GM18907 (cell line): ENCODE data around the gene MGMT.

Experiments used
- ATAC-seq: cut with Tn5 transposase; IDR thresholded peaks from one replicate; pipeline ENCODE4 v1.9.1; 2021; ENCODE audit warnings: mild to moderate bottlenecking, moderate library complexity; ENCODE audit not compliant: unreplicated experiment

MGMT gene

DNA sequence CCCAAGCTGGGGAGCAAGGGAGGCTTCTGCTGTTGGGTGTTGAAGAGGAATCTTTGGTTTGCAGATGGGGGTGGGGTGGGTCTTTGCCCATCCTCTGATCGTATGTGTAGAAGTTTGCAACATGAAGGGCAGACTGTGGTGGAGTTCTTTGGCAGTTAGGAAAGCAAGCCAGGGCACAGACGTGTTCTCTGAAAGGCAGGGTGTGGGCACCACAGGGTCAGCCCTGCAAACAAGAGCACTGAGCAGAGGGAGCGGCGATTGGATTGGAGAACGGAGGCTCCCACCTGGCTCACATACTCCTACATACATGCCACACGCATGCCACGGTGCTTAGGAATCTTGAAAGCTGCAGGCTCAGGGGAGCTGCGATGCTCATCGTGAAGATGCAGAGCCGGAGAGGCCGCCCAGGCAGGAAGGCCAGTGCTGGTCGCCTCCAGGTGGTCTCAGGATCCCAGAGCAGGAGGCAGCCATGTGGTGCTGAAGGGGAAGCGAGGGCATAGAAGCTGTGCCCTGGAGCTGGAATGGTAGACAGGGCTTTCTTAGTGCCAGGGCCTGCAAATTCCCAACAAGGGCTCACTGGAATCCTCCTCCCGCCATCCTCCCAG, 149.0 kb downstream of the MGMT start:
- no peak for ATAC-seq

DNA sequence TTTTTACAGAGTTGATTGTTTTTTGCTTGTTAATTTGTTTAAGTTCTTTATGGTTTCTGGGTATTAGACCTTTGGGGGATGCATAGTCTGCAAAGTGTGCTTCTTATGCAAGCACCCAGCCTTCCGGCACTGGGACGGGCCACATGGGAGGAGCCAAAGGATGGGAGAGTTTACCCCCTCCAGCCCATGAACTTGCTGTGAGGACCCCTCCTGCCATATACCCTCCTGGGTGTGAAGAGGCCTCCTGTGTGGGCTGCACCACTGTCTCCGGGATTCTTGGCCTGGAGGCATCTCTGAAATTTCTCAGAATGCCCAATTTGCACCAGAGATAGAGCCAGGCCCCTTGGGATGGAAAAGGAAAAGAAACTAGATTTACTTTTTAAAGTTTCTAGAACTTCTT, 150.7 kb downstream of the MGMT start:
- ATAC-seq, result no peak

DNA sequence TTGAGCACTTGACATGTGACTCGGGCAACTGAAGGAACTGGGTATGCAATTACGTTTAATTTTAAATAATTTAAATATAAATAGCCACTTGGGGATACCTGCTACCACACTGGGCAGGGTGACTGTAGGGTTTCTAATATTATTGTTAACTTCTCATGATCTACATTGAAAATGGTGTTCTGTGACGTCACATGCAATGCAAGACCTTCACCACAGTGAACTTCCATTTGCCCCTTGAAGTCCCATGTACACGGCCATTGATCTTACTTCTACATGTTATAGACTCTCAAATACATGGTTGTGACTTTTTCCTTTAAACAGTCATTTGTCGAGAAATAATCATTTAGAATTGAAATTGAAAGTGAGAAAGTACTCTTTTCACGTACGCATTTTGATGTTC, 154.0 kb downstream of the MGMT start:
- ATAC-seq, result no peak

DNA sequence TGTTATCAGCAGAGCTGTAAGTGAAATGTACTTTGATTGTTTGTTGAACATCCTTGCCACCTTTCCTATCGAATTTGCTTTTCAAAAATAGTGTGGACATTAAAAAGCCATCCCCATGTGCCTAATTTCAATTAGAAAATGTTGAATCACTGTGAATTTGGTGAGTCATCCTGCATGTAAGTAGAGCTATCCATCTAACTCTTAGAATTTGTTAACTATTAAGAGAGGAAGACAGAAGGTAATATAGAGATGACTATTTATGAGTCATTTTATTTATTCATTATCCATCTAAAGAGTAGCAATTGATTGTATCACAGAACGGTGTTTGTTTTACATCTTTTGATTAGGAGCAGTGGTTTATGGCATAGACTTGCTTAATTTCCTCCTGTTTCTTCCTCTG, 154.7 kb downstream of the MGMT start:
- no peak for ATAC-seq

DNA sequence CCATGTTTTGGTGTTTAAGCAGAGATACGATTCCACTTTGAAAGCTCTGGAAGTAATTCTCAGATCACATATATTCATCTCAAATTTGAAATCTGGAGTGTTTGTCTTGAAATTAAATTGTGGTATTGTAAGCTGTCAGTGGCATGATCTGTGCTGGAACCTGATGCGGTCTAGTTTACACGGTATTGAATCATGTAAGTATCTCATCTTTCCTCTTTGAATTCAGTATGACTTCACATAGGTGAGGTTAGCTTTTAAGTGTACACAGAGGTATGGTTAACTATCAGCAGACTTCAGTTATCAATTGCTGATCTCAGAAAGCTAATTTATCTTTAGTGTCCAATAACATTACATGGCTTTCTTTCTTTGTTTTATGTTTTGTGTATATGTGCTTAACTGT, 155.2 kb downstream of the MGMT start:
- no peak for ATAC-seq

DNA sequence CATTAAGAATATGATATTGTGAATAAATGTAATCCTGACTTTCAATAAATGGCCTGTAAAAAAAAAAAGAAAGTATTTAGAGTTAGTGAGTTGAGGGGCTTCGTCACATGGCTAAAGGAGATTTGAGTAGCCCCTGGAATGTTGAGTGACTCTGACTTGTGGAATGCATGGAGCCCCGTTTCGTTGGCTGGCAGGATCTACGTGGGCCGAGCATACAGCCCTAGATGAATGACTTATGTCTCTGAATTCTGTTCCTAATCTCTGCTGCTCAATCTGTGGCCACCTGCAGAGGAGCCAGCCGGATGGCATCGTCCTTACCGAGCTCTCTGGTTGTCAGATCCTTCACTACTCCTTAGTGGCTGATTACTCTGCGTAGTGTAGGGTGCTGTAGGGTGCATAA, 155.7 kb downstream of the MGMT start:
- no peak for ATAC-seq

DNA sequence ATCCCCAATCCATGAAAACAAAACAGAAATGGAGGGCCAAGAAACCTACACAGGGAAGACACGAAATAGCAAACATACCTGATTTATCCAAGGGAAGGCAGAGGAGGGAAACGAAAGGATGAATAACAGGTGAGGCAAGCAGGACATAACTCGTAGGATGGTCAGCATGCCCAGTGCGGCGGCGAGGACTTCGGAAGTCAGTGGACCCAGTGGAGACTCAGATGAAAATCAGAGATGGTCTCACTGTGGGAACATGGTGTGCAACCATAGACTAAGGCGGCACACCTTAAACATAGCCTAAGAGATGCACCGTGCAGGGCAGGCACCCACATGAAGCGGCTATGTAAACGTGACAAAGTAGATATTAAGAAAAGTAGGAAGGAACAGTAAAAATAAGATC, 157.5 kb downstream of the MGMT start:
- no peak for ATAC-seq

DNA sequence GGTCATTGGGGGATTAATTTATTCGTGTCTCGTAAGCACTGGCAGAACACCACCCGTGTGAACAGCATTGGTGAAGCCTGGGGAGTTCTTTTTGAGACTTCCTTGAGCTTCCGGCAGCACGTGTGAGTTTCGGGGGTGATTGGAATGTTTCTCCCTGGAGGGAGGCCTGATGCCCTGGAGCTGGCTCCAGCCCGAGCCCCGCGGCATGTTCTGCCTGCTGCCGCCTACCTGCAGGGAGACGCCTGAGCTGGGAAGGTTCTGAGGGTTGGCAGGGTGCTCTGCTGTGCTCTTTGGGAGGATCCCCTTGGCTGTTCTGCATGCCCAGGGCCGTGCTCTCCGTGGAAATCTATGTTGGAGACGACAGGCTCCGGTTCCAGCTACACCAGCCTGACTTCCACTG, 159.3 kb downstream of the MGMT start:
- ATAC-seq, result no peak

DNA sequence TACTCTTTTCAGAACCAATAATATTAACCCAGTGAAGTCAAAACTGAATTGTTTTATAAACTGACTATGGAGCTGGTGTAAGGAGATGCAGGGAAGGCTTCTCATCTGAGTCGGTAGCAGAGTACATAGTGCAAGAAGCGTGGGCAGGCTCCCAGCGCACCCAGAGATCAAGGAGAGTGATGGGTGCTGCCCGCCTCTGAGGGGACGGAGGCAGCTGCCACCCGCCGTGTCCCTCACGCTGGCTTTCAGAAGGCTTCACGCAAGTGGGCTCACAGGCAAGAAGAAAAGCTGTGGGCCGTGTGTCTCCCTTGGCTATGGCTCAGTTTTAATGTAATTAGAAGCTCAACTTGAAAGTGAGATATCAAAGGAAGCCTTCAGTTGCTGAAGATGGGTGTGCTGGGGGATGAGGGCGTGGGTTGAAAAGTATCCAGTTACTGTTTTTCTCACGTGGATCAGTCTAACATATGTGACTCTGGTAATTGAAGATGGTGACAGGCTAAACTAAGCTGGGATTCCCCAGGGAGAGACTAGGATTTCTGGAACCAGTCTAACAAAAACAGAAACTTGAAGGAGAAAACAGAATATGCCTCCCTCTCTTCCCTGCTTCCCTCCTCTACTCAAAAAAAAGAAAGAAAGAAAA, 159.9 kb downstream of the MGMT start:
- ATAC-seq, result no peak

DNA sequence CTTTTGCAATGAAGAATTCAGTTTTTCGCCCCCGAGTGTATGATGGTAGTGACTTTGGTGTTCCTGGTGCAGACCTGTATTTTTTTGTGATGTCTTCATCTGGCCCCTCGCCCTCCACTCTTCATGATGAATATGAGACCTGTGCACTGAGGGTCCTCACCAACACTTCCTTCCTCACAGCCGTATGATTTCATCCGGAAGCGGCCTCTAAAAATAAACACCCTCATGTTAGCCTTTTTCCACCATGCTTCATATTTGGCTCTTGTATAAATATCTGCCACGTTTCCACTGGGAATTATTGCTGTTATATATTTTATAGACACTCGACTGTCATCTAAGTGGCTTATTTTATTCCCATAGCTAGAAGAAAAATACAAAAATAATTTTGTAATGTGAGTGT, 160.4 kb downstream of the MGMT start:
- ATAC-seq, result no peak

DNA sequence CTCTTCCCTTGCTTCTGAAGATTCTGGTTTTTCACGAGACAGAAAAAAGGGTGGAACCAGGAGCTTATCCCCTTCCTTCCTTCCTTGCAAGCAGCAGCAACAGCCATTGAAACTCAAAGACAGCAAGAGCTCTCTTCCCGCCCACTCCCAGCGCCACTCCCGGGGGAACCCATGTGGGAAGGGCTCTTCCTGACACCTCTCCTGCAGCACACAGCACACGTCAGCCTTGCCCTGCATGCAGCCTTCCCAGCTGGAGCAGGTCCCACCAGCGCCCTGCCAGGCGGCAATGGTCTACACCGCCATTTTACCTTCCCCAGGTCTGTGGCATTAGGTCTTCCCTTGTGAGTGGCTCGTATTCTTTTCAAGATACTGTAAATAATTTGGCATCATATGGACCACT, 161.8 kb downstream of the MGMT start:
- ATAC-seq, result no peak

DNA sequence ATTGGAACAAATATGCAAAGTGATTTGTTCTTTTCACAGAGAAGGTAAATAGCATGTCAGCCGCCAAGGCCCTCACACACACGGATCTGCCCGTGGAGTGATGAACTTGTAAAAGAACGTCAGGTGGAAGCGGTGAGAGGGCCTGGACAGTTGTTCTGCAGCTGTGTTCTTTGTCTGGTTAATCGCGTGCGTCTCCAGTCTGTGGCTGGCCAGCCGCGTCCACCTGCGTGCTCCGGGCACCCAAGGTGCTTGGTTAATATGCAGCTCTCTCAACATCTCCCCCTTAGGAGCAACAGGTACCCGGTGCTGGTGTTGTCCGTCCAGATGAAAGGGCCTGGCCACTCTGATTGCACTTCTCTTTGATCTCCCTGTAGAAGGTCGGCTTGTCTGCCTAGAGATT, 162.9 kb downstream of the MGMT start:
- no peak for ATAC-seq

DNA sequence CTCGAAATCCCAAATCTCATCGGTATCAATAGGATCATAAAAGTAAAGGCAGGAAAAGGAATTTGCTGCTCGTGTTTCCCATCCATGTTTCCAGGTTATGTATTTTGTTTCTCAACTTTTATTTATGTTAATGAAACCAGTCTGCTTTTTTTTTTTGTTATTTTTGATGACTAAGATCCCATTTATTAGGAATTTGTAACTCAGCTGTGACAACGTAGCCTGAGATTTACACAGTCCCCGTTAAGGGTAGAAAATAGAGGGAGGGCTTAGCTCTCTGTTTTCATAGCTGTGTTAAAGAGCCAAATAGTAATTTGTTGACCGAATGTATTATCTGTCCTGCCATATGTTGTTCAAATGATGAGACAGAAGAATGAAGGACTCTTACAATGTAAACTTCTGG, 164.0 kb downstream of the MGMT start:
- ATAC-seq, result no peak

DNA sequence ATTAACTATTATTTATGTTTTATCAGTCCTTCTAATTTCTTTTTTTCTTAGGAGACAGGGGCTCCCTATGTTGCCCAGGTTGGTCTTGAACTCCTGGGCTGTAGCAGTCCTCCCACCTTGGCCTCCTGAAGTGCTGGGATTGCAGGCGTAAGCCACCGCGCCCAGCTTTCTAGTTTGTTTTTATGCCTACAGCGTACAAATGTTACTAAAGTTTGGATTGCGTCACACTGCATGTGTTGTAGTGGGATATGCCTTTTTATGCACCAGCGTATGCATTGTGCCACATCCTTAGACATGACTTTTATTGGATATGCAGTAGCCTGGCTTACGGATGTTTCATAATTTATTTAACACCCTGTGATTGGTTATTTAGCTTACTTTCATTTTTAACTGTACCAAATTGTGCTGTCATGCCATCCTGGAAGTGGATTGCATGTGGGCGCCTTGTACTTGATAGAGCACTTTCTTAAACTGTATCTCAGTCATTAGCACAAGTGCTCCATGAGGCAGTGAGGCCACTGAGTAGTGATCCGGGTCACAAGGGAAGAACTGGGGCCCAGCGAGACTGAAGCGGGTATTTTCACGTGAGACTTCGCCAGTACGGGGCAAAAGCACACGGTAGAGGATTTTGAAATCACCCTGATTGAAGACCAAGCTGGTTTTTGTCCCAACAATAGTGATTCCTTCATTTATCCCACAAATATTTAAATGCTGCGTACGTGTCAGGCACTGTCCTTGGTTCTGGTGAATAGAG, 165.0 kb downstream of the MGMT start:
- ATAC-seq, result no peak

DNA sequence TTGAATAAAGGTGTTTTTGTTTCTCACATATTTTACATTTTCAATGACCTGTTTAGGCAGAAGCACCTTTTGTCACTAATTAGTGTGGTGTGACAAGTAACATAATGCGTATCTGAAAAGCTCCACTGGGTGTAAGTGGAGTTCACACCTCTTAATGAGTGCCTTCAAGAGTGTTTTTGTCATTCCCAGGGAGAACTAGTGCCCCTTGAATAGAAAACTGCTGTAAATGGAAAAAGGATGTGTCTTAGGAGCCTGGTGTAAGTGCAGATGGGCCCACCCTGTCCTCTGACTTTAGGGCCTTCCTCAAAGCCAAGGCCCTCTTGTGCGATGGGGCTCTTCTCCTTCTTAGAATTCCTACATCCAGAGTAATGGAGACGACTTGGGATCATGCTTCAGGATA, 170.0 kb downstream of the MGMT start:
- no peak for ATAC-seq

DNA sequence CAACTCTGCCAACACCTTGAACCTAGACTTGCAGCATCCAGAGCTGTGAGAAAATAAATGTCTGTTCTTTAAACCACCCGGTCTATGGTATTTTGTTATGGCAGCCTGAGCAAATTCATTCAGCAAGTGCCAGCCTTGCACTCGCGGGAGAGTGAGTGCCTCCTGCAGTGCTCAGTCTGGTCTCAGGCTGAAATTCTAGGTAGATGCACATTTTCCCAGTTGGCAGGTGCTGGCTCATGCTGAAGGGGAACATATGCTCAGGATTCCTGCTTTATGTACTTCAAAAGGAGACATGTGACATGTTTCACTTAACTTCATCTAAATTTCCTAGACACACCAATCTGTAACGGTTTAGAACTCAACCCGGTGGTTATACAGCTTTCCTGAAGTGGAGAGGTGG, 170.8 kb downstream of the MGMT start:
- no peak for ATAC-seq

DNA sequence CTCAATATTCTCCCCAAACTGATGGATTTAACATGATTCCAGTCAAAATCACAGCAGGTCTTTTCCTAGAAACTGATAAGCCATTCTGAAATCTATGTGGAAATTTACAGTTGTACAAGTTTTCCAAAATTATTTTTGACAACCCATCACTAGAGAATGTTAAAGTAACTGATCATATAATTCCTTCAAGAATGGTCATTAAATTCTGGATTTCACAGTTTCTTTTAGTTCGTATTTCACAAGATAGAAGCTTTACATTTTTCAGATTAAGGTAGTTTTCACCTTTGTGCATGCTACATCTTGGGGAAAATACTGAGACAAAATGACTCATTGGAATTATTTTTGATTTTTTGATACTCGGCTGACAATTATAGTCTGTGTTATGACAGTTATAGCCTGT, 174.3 kb downstream of the MGMT start:
- ATAC-seq, result no peak

DNA sequence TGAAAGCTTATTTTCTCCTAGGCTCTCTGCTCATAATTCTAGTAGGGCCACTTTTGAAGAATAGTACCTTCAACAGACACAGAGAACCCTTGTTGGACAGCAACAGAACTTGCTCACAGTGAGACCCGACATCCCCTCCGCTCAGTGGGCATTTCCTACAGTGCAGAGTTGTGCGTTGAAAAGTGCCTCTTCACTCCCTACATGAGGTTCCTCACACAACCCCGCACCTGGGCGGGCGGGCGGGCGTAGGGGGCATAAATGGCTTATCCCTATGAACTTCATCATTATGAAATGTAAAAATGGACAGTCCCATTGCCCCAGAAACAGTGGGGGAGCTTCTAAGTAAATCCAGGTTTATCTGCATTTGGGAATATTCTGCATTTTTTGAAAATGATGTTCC, 174.9 kb downstream of the MGMT start:
- no peak for ATAC-seq

DNA sequence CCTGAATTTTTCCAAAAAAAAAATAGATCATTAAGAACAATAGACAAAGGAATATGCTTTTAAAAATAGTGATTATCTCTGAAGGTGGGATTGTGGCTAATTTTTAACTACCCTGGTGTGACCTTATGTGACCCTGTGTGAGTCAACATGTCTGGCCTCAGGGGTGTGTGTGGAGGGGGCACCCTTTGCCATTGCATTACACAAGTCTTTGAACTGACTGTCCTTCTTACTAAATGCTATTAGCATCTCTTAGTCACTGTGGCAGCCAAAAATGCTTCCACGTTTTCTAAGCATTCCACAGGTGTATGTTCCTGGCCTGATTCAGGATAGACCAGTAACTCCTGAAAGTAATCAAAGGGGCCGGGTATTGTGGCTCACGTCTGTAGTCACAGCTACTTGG, 175.4 kb downstream of the MGMT start:
- no peak for ATAC-seq

DNA sequence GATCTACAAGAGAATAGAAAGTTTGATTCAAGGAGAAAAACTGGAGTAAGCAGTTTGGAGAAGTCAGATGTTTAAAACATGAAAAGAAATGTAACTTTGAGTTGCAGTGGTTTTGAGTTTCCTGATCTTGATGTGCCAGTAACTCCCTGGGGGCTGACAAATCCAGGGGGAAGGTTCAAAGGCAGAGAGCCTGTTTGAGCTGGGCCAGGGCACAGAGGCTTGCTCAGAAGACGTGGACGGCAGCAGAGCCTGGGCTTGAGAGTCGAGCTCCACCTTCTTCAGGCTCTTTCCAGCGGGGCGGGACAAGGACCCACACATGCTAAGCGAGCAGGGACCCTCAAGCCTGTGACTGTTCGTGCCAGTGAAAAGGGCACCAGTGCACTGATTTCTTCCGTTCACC, 176.2 kb downstream of the MGMT start:
- no peak for ATAC-seq

DNA sequence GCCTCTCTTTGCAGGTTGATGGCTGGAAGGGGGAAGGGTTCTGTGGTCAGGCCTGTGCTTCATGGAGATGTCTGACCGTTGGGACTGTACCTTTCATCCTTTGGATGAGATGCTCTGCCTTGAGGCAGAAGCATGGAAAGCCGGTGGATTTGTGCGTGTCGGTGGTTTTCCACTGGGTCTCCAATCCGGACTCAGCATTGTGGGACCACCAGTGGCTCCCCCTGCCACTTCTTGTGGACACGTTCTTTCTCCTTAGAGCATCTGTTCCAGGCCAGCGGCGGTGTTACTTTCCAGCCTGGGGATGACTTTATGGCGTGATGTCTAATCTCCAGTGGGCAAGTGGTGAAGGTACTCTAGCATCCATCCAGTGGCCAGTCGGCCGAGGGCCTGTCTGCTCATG, 178.4 kb downstream of the MGMT start:
- no peak for ATAC-seq

DNA sequence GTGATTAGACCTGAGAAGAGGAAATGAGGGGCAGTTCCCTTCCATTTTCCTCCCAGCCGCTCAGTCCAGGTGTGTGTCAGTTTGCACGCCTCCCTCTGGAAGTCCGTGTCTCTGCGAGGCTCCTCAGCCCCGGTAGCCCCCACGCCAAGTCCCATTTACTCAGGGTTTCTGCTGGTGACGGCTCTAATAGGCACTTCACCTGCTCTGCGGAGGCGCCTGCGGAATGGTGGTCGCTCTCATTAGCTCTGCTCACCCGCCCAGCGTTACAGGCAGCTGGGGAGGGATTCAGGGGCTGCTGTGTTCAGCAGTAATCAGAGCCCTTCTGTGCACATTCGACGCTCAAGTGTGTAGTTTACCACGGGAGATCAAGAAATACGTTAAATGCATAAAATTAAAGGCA, 179.9 kb downstream of the MGMT start:
- ATAC-seq, result no peak

DNA sequence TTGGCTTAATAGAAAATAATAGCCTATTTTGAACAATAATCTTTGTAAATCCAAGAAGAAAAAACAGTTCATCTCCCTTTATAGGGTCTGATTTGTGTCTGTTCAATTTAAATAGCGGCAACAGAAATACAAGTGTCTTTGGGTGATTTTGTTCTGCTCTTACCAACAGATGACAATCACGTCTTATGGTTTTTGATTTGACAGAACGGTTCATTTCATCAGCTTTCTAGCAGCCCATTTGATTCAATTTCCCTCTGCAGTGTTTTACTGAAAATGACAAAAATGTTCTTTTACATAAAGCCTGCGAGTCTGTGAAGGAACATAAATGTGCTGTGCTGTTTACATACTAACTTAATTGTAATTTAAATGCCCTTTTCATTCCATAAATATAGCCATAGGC, 180.5 kb downstream of the MGMT start:
- no peak for ATAC-seq
